ENCODE measurements around the gene CBX8.
A peak's percentile ranks its signal among the peaks of the same experiment; 100 is the strongest.

- TF ChIP-seq POLR2A (IDR thresholded peaks at IDR 0.05; ENCODE audit: low read length) (peak; percentile 35), GATA1 (IDR thresholded peaks at IDR 0.05; ENCODE audit: low read depth, low read length) (no peak)
Measured at GRCh38 chr17:79796763-79797491, at the start of gene CBX8.

Measured in erythroblast (primary cell).